Type B pancreatic cell (in vitro differentiated cells): Measurements from ENCODE around the gene PRR3. TPM values are rescaled to one million over a fixed set of nuclear protein-coding genes. Genes with fewer than 3 reads are reported as not detected.
A peak's percentile ranks its signal among the peaks of the same experiment; 100 is the strongest.

Experiments used
- DNase-seq: peaks from one replicate; pipeline ENCODE4 v3.0.0; 2021; ENCODE audit warnings: mixed read lengths; ENCODE audit not compliant: unreplicated experiment; ENCODE audit errors: extremely low spot score
- H3K27ac Mint-ChIP-seq: 2 replicates; pipeline ENCODE4 v1.8.0; 2021; ENCODE audit warnings: mild to moderate bottlenecking, mixed read lengths
- H3K27me3 Mint-ChIP-seq: 2 replicates; pipeline ENCODE4 v1.8.0; 2021; ENCODE audit warnings: mixed read lengths
- H3K36me3 Mint-ChIP-seq: 2 replicates; pipeline ENCODE4 v1.8.0; 2021; ENCODE audit warnings: mixed read lengths
- H3K4me1 Mint-ChIP-seq: one replicate; pipeline ENCODE4 v1.8.0; 2021; ENCODE audit warnings: mixed read lengths; ENCODE audit not compliant: unreplicated experiment
- H3K4me3 Mint-ChIP-seq: 2 replicates; pipeline ENCODE4 v1.8.0; 2021; ENCODE audit warnings: mild to moderate bottlenecking, mixed read lengths
- H3K9me3 Mint-ChIP-seq: 2 replicates; pipeline ENCODE4 v1.8.0; 2021; ENCODE audit warnings: mixed read lengths
- total RNA-seq: library from RNA; stranded (reverse); gene quantifications from 2 replicates; pipeline ENCODE4 v1.2.1, GENCODE V29; 2021; ENCODE audit warnings: low replicate concordance
- TF ChIP-seq, protein P1 (sequence below): fragments of 200-600 bp; sonication (generic); conservative IDR thresholded peaks from 2 replicates; pipeline ENCODE4 v1.5.0; 2021; ENCODE audit warnings: antibody characterized with exemption, mild to moderate bottlenecking

PRR3 gene
- total RNA-seq, 1 donor from 2014 or later, result 32.5 TPM

- H3K4me1 Mint-ChIP-seq, result peaks cover 5% of the 10 kb centered on the region
- TF ChIP-seq, protein P1, sequence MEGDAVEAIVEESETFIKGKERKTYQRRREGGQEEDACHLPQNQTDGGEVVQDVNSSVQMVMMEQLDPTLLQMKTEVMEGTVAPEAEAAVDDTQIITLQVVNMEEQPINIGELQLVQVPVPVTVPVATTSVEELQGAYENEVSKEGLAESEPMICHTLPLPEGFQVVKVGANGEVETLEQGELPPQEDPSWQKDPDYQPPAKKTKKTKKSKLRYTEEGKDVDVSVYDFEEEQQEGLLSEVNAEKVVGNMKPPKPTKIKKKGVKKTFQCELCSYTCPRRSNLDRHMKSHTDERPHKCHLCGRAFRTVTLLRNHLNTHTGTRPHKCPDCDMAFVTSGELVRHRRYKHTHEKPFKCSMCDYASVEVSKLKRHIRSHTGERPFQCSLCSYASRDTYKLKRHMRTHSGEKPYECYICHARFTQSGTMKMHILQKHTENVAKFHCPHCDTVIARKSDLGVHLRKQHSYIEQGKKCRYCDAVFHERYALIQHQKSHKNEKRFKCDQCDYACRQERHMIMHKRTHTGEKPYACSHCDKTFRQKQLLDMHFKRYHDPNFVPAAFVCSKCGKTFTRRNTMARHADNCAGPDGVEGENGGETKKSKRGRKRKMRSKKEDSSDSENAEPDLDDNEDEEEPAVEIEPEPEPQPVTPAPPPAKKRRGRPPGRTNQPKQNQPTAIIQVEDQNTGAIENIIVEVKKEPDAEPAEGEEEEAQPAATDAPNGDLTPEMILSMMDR, result no peak
Observed at GRCh38 chr6:30601815-30602641, 44.9 kb downstream of the PRR3 start.

DNA sequence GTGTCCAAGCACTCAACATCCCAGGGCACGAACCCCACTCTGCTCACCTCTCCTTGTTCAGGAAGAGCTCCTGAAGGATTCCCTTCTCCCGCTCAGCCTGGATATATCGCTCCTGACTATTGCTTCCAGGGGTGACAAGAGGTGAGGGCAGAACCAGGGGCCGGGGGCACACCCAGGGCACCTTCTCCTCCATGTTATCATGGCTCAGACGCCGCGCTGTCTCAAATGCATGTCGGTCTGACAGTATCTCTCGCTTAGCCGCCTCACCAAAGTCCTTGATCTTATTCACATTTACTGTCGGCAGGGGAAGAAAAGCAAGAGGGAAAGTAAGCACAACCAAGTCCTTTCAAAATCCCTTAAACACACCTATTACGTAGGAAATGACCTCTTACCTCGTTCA is 46.9 kb downstream of the PRR3 start:
- no peaks in the 10 kb centered on the region for H3K27me3 Mint-ChIP-seq
- H3K4me3 Mint-ChIP-seq, result no peak overlapping the region
- TF ChIP-seq, protein P1, result no peak
- peaks cover 55% of the 10 kb centered on the region for H3K36me3 Mint-ChIP-seq
- DNase-seq, result no peak
- H3K27ac Mint-ChIP-seq, result no peak overlapping the region
- H3K4me1 Mint-ChIP-seq, result no peaks in the 10 kb centered on the region
- H3K9me3 Mint-ChIP-seq, result no peaks in the 10 kb centered on the region

More at GRCh38 chr6:30601815-30602641, 44.9 kb downstream of the PRR3 start:
- DNase-seq, result no peak
- Mint-ChIP-seq H3K4me3 (no peak overlapping the region), H3K9me3 (no peaks in the 10 kb centered on the region), H3K27ac (no peak overlapping the region), H3K36me3 (peaks cover 49% of the 10 kb centered on the region), H3K27me3 (no peaks in the 10 kb centered on the region)

- TF ChIP-seq, protein P1, result no peak
- peaks cover 39% of the 10 kb centered on the region for H3K36me3 Mint-ChIP-seq
- H3K4me3 Mint-ChIP-seq, result no peak overlapping the region
- peaks cover 3% of the 10 kb centered on the region for H3K27me3 Mint-ChIP-seq
- H3K4me1 Mint-ChIP-seq, result peaks cover 31% of the 10 kb centered on the region
- no peak overlapping the region for H3K27ac Mint-ChIP-seq
- DNase-seq, result no peak
- no peaks in the 10 kb centered on the region for H3K9me3 Mint-ChIP-seq
Observed at GRCh38 chr6:30610065-30610464, 53.0 kb downstream of the PRR3 start.

- Mint-ChIP-seq H3K27me3 (peaks cover 13% of the 10 kb centered on the region), H3K4me1 (peaks cover 31% of the 10 kb centered on the region), H3K27ac (peak overlapping the region; percentile 66), H3K4me3 (no peak overlapping the region), H3K36me3 (peaks cover 44% of the 10 kb centered on the region), H3K9me3 (no peaks in the 10 kb centered on the region)
- no peak for DNase-seq
- TF ChIP-seq, protein P1, result no peak
Observed at GRCh38 chr6:30611150-30611855, 54.2 kb downstream of the PRR3 start.

GRCh38 chr6:30611856-30612194 is 54.7 kb downstream of the PRR3 start:
- no peak for DNase-seq
- TF ChIP-seq, protein P1, result no peak
- H3K27me3 Mint-ChIP-seq, result peaks cover 15% of the 10 kb centered on the region
- H3K27ac Mint-ChIP-seq, result peak overlapping the region; percentile 66
- H3K4me3 Mint-ChIP-seq, result peak overlapping the region; percentile 6
- H3K4me1 Mint-ChIP-seq, result peaks cover 31% of the 10 kb centered on the region
- no peaks in the 10 kb centered on the region for H3K9me3 Mint-ChIP-seq
- H3K36me3 Mint-ChIP-seq, result peaks cover 44% of the 10 kb centered on the region
